B cell (primary cell): ENCODE results near the gene POLD1. TPM values are rescaled to one million over a fixed set of nuclear protein-coding genes. Genes with fewer than 3 reads are reported as not detected.

Source experiments
- ATAC-seq: fragments of 200-7000 bp; cut with Tn5 transposase; one replicate; pipeline ENCODE4 v1.10.0; 2021; ENCODE audit warnings: low read depth, mild to moderate bottlenecking, moderate number of reproducible peaks, moderate library complexity
- CTCF ChIA-PET: fragments of 350-600 bp; sonication (Branson Sonifier 250); formaldehyde crosslinking; loops from one replicate; lab custom pipeline; 2021; ENCODE audit warnings: antibody characterized with exemption, inconsistent platforms; lab: Charles Lee
- POLR2A ChIA-PET: fragments of 350-600 bp; sonication (Branson Sonifier 250); formaldehyde crosslinking; loops from one replicate; lab custom pipeline; 2021; ENCODE audit warnings: antibody characterized with exemption; lab: Charles Lee
- DNase-seq: peaks from one replicate; pipeline ENCODE4 v3.0.0; 2013
- H2AFZ ChIP-seq: 2 replicates; pipeline ENCODE4 v1.6.1; 2012; ENCODE audit warnings: mild to moderate bottlenecking, low read depth, low read length; ENCODE audit not compliant: insufficient read depth, poor library complexity, severe bottlenecking
- H3K27ac ChIP-seq, 2 donors: 1 replicate in 1 of 2; 2 replicates in 1 of 2; pipeline ENCODE4 v1.5.1; 2012 to 2013; ENCODE audit warnings: low read length in 2 of 2, mild to moderate bottlenecking in 2 of 2, moderate library complexity in 1 of 2
- H3K27me3 ChIP-seq, 4 experiments: fragments of 200-600 bp in 1 of 4; sonication (generic) in 1 of 4; replicated peaks in 1 of 4; 1 replicate in 2 of 4; 2 replicates in 2 of 4; pipeline versions ENCODE4 v1.6.1 to v1.7.0; 2013 to 2016; ENCODE audit warnings: low read length in 3 of 4, mild to moderate bottlenecking in 2 of 4, mixed read lengths in 1 of 4, moderate library complexity in 1 of 4; ENCODE audit not compliant: insufficient read depth in 4 of 4, control insufficient read depth in 3 of 4; ENCODE audit errors: control extremely low read depth in 1 of 4
- H3K36me3 ChIP-seq, 2 experiments: replicated peaks in 1 of 2; 1 replicate in 1 of 2; 2 replicates in 1 of 2; pipeline versions ENCODE4 v1.6.1 to v1.7.1; 2013; ENCODE audit warnings: low read length in 1 of 2; ENCODE audit not compliant: insufficient read depth in 2 of 2, control insufficient read depth in 1 of 2; ENCODE audit errors: control extremely low read depth in 1 of 2, extremely low read depth in 1 of 2
- H3K4me1 ChIP-seq, 2 donors: fragments of 200-600 bp in 1 of 2; sonication (generic) in 1 of 2; 1 replicate in 1 of 2; 2 replicates in 1 of 2; pipeline versions ENCODE4 v1.5.1 to v1.6.1; 2013 to 2017; ENCODE audit warnings: low read length in 2 of 2; ENCODE audit not compliant: control insufficient read depth in 2 of 2, insufficient read depth in 2 of 2
- H3K4me2 ChIP-seq: replicated peaks from 2 replicates; pipeline ENCODE3; 2012; ENCODE audit warnings: mild to moderate bottlenecking, low read depth, low read length; ENCODE audit not compliant: poor library complexity, severe bottlenecking
- H3K4me3 ChIP-seq, 5 experiments: fragments of 200-600 bp in 1 of 5; sonication (generic) in 1 of 5; 1 replicate in 3 of 5; 2 replicates in 2 of 5; pipeline versions ENCODE4 v1.5.1 to v1.7.0; 2011 to 2016; ENCODE audit warnings: low read length in 4 of 5, mild to moderate bottlenecking in 4 of 5, low read depth in 2 of 5, control low read depth in 1 of 5, moderate library complexity in 1 of 5; ENCODE audit not compliant: insufficient read depth in 1 of 5; ENCODE audit errors: control extremely low read depth in 1 of 5, extremely low read depth in 1 of 5
- H3K79me2 ChIP-seq: fragments of 200-600 bp; sonication (generic); one replicate; pipeline ENCODE4 v1.6.0; 2016; ENCODE audit warnings: low read length; ENCODE audit not compliant: control insufficient read depth, insufficient read depth
- H3K9ac ChIP-seq: fragments of 200-600 bp; sonication (generic); 2 replicates; pipeline ENCODE4 v1.6.1; 2017; ENCODE audit warnings: mild to moderate bottlenecking, low read length, moderate library complexity
- H3K9me3 ChIP-seq, 3 donors: one replicate each; pipeline versions ENCODE4 v1.6.1 to v1.7.1; 2013; ENCODE audit warnings: low read length in 2 of 3; ENCODE audit not compliant: control insufficient read depth in 2 of 3, insufficient read depth in 1 of 3; ENCODE audit errors: control extremely low read depth in 1 of 3
- H4K20me1 ChIP-seq: 2 replicates; pipeline ENCODE4 v1.6.0; 2012; ENCODE audit warnings: mild to moderate bottlenecking, low read length; ENCODE audit not compliant: insufficient read depth, control insufficient read depth, poor library complexity, severe bottlenecking
- H3K27ac Mint-ChIP-seq: one replicate; pipeline ENCODE4 v1.8.0; 2021; ENCODE audit warnings: mixed read lengths
- H3K27me3 Mint-ChIP-seq: one replicate; pipeline ENCODE4 v1.8.0; 2021; ENCODE audit warnings: mixed read lengths
- H3K4me1 Mint-ChIP-seq: one replicate; pipeline ENCODE4 v1.8.0; 2021; ENCODE audit warnings: mixed read lengths
- H3K4me3 Mint-ChIP-seq: one replicate; pipeline ENCODE4 v1.8.0; 2021; ENCODE audit warnings: mixed read lengths
- H3K9me3 Mint-ChIP-seq: one replicate; pipeline ENCODE4 v1.8.0; 2022; ENCODE audit warnings: mixed read lengths; ENCODE audit not compliant: insufficient read depth
- CTCF ChIP-seq: fragments of 200-600 bp; IDR thresholded peaks from one replicate; pipeline ENCODE4 v1.8.0; 2022; ENCODE audit warnings: antibody characterized with exemption, mild to moderate bottlenecking
- EZH2 ChIP-seq: IDR thresholded peaks from 2 replicates; pipeline ENCODE4 v1.6.1; 2012; ENCODE audit warnings: borderline replicate concordance, low read depth, mild to moderate bottlenecking, moderate library complexity, low read length; ENCODE audit not compliant: insufficient read depth, poor library complexity, severe bottlenecking
- WGBS: methylation state at CpG from one replicate; pipeline ENCODE4 v1.1.5; 2013; ENCODE audit warnings: missing lambda C conversion rate; ENCODE audit not compliant: insufficient coverage; 5-methylcytosine and 5-hydroxymethylcytosine counted together
- intact Hi-C: fragments of 100-400 bp; cut with micrococcal nuclease; formaldehyde crosslinking; loops from one replicate; pipeline ENCODE4 v1.10.0; 2022
- polyA plus RNA-seq: library from polyadenylated mRNA; depleted of rRNA; stranded (reverse); fragments of >200 nt; gene quantifications from 2 replicates; pipeline ENCODE4 v1.2.3, GENCODE V29; 2012
- total RNA-seq, 2 donors: library from RNA; stranded (reverse); fragments of 120-200 nt in 1 of 2; gene quantifications; 1 replicate in 1 of 2; 2 replicates in 1 of 2; pipeline versions ENCODE4 v1.2.3 to v1.2.4, GENCODE V29; 2013 to 2022

POLD1 gene
- total and polyA plus RNA-seq, 2 donors (not counting 1 experiment from before 2014, with no cell fraction given), result 43.6 to 65.2 TPM

GRCh38 chr19:50434525-50434924, 50.4 kb downstream of the POLD1 start:
- H3K27me3 ChIP-seq, result no peaks in the 10 kb centered on the region
- intact Hi-C loops, result loop anchor here (1.0 to 5.0 kb wide), 2 partner anchors 27 to 77 kb away; no protein-coding TSS in a partner anchor
- Mint-ChIP-seq H3K4me1 (peaks cover 66% of the 10 kb centered on the region), H3K27me3 (no peaks in the 10 kb centered on the region), H3K4me3 (peak overlapping the region; percentile 79), H3K9me3 (no peaks in the 10 kb centered on the region), H3K27ac (peak overlapping the region; percentile 86)
- H3K9me3 ChIP-seq, result peaks cover 0 to 10% (median 0%) of the 10 kb centered on the region in 3 donors
- ChIA-PET POLR2A (interaction anchor here (1.4 kb wide), 1 partner anchor 26 kb away, joined by 5 read pairs; no protein-coding TSS in a partner anchor), CTCF (interaction anchor here (0.6 to 1.1 kb wide), 2 partner anchors 26 to 28 kb away, joined by 3 to 7 read pairs; no protein-coding TSS in a partner anchor)
- peak overlapping the region; percentile 49 for H3K9ac ChIP-seq
- DNase-seq (peak; percentile 77), ATAC-seq (no peak)
- no peak overlapping the region for H2AFZ ChIP-seq
- WGBS, result 9% methylated on average over 9 of the region's 12 CpGs
- no peak for TF ChIP-seq EZH2
- TF ChIP-seq CTCF, result no peak
- H3K27ac ChIP-seq, result peak overlapping the region; percentile 97 to 99
- H3K79me2 ChIP-seq, result no peaks in the 10 kb centered on the region
- H3K36me3 ChIP-seq, result no peaks in the 10 kb centered on the region
- peak overlapping the region in 3 of 5 experiments; percentile 1 to 23 (median 19) for H3K4me3 ChIP-seq
- H3K4me2 ChIP-seq, result peak overlapping the region; percentile 92
- H4K20me1 ChIP-seq, result no peaks in the 10 kb centered on the region
- H3K4me1 ChIP-seq, result peaks cover 52 to 65% of the 10 kb centered on the region in 2 donors

- no peaks in the 10 kb centered on the region for H4K20me1 ChIP-seq
- no peaks in the 10 kb centered on the region for H3K79me2 ChIP-seq
- H3K4me2 ChIP-seq, result peak overlapping the region; percentile 92
- 89% methylated on average over 16 of the region's 17 CpGs for WGBS
- peak overlapping the region; percentile 41 for H3K27ac Mint-ChIP-seq
- peak overlapping the region; percentile 12 to 18 for H3K27ac ChIP-seq
- TF ChIP-seq CTCF (no peak), EZH2 (no peak)
- DNase-seq (no peak), ATAC-seq (no peak)
- no peaks in the 10 kb centered on the region for H3K27me3 Mint-ChIP-seq
- peaks cover 46 to 58% of the 10 kb centered on the region in 2 donors for H3K4me1 ChIP-seq
- H3K4me1 Mint-ChIP-seq, result peaks cover 60% of the 10 kb centered on the region
- intact Hi-C loops, result no loop called here
- no peaks in the 10 kb centered on the region for H3K27me3 ChIP-seq
- ChIA-PET POLR2A (no interaction called here), CTCF (interaction anchor here (0.6 kb wide), 1 partner anchor 27 kb away, joined by 3 read pairs; no protein-coding TSS in a partner anchor)
- H3K36me3 ChIP-seq, result no peaks in the 10 kb centered on the region
- no peak overlapping the region for H3K4me3 ChIP-seq
- peaks cover 0 to 6% (median 0%) of the 10 kb centered on the region in 3 donors for H3K9me3 ChIP-seq
- H2AFZ ChIP-seq, result no peak overlapping the region
- no peak overlapping the region for H3K4me3 Mint-ChIP-seq
- H3K9ac ChIP-seq, result no peak overlapping the region
- H3K9me3 Mint-ChIP-seq, result no peaks in the 10 kb centered on the region
These were observed 51.1 kb downstream of the POLD1 start for GRCh38 chr19:50435221-50435620.
